Right lobe of liver (tissue), 6 donors: ENCODE measurements around the gene PNMA8B. TPM values are rescaled to one million over a fixed set of nuclear protein-coding genes. Genes with fewer than 3 reads are reported as not detected.

Source experiments
- ATAC-seq, 4 donors: fragments of 200-7000 bp; cut with Tn5 transposase; one replicate each; pipeline ENCODE4 v1.9.1; 2020; ENCODE audit warnings: mild to moderate bottlenecking in 4 of 4, moderate library complexity in 4 of 4
- DNase-seq, 3 donors: peaks; one replicate each; pipeline ENCODE4 v3.0.0-alpha.2; 2020
- H3K27ac ChIP-seq, 3 donors: fragments of 200-600 bp; one replicate each; pipeline ENCODE4 v1.8.0; 2022
- H3K27me3 ChIP-seq, 2 donors: fragments of 200-600 bp; one replicate each; pipeline ENCODE4 v1.8.0; 2022
- H3K36me3 ChIP-seq, 4 donors: fragments of 200-600 bp; sonication (generic) in 1 of 4; one replicate each; pipeline versions ENCODE4 v1.5.1 to v1.8.0; 2017 to 2022; ENCODE audit warnings: control low read depth in 1 of 4
- H3K4me1 ChIP-seq, 4 donors: fragments of 200-600 bp; sonication (generic) in 1 of 4; one replicate each; pipeline versions ENCODE4 v1.5.1 to v1.8.0; 2017 to 2022; ENCODE audit warnings: control low read depth in 1 of 4
- H3K4me3 ChIP-seq, 3 donors: fragments of 200-600 bp; one replicate each; pipeline ENCODE4 v1.8.0; 2022
- H3K9me3 ChIP-seq, 4 donors: fragments of 200-600 bp; sonication (generic) in 1 of 4; one replicate each; pipeline versions ENCODE4 v1.5.1 to v1.8.0; 2017 to 2022; ENCODE audit warnings: control low read depth in 1 of 4
- CTCF ChIP-seq, 4 donors: fragments of 200-600 bp in 3 of 4; fragments of 450-650 bp in 1 of 4; IDR thresholded peaks; one replicate each; pipeline versions ENCODE4 v1.5.1 to v1.8.0; 2016 to 2022; ENCODE audit warnings: antibody characterized with exemption in 4 of 4, mild to moderate bottlenecking in 2 of 4
- POLR2A ChIP-seq: fragments of 450-650 bp; IDR thresholded peaks from one replicate; pipeline ENCODE4 v1.6.1; 2017; ENCODE audit warnings: antibody characterized with exemption, mild to moderate bottlenecking
- WGBS: methylation state at CpG from one replicate; pipeline ENCODE4 v1.1.6; 2018; ENCODE audit warnings: low coverage, low lambda C conversion rate; ENCODE audit not compliant: insufficient coverage; ENCODE audit errors: missing lambda C conversion rate; 5-methylcytosine and 5-hydroxymethylcytosine counted together
- intact Hi-C, 2 donors: fragments of 100-400 bp; cut with DNase I; formaldehyde crosslinking; loops; one replicate each; pipeline versions ENCODE4 v1.11.2 to v1.14.1; 2022
- total RNA-seq, 6 experiments: library from RNA; depleted of rRNA in 2 of 6; stranded (reverse); fragments of >200 nt in 2 of 6; fragmentation: NEBNext Ultra II Directional in 3 of 6; extraction: Animal tissue kit (Norgen Biotek cat#: 25700) in 3 of 6; gene quantifications; one replicate each; pipeline versions ENCODE4 v1.1.0 to v1.2.4, GENCODE V29; 2016 to 2023
- donor health status: DM: no; HTN: yes; CAD: no.
- donor health status: DM: no; HTN: no; CAD: no.
- donor health status: DM: no; HTN: no; CAD: no.
- donor health status: DM: no; HTN: yes; CAD: no.
- donor health status: DM: no; HTN: yes; CAD: no.

The PNMA8B gene
- total RNA-seq, 6 experiments from 2014 or later: 0.20 to 0.55 (median 0.33) TPM

- H3K27me3 ChIP-seq: peaks cover 0 to 5% of the 10 kb centered on the region in 2 donors
- no peaks in the 10 kb centered on the region for H3K36me3 ChIP-seq
- H3K27ac ChIP-seq: no peak overlapping the region
- 87% methylated on average over 15 of the region's 18 CpGs for WGBS
- no peak for DNase-seq
- H3K9me3 ChIP-seq: no peaks in the 10 kb centered on the region
- no peak for ATAC-seq
- TF ChIP-seq POLR2A (no peak), CTCF (IDR thresholded peaks at IDR 0.05) (no peak)
- H3K4me1 ChIP-seq: peaks cover 0 to 6% (median 0%) of the 10 kb centered on the region in 4 donors
- intact Hi-C loops: no loop called here
- no peak overlapping the region for H3K4me3 ChIP-seq
Observed at GRCh38 chr19:46469541-46470185, 26.0 kb downstream of the PNMA8B start.

DNA sequence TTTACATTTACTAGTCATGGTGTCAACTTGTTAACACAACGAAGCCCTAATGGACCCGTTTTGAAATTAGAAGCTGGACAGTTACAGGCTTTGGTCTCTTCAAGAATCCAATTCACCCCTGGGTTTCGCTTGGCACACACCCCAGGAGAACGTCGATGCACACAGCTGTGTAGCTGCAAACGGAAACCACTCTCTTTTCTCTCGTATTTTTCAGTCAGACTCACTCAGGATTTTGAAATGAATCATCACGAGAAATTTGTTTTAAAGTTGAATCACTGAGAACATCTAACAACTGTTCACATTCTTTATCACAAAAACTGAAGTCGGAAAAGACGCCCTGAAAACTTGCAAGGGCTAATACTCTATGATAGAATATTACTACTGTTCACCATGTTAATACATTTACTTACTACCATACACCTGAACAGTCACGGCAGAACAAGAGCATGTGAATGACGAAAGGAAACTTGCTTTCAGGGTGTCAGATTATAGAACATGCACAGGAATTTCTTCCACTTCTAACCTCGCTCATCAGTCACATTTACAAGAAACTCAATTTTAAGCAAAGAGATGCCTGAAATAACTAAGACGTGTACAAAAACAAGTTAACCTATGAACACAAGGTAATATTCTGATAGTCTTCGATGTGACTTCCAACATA lies 29.0 kb downstream of the PNMA8B start:
- DNase-seq: no peak
- no peaks in the 10 kb centered on the region for H3K27me3 ChIP-seq
- H3K36me3 ChIP-seq: no peaks in the 10 kb centered on the region
- no peak for TF ChIP-seq POLR2A
- no peaks in the 10 kb centered on the region for H3K9me3 ChIP-seq
- peaks cover 0 to 5% (median 0%) of the 10 kb centered on the region in 4 donors for H3K4me1 ChIP-seq
- intact Hi-C loops: no loop called here
- H3K4me3 ChIP-seq: no peak overlapping the region
- ATAC-seq: no peak
- 55% methylated on average over 15 of the region's 15 CpGs for WGBS
- no peak overlapping the region for H3K27ac ChIP-seq

- no peaks in the 10 kb centered on the region for H3K27me3 ChIP-seq
- ATAC-seq (no peak), DNase-seq (no peak)
- no peak overlapping the region for H3K27ac ChIP-seq
- intact Hi-C loops: no loop called here
- no peaks in the 10 kb centered on the region for H3K9me3 ChIP-seq
- WGBS: 71% methylated on average over 7 of the region's 7 CpGs
- no peak overlapping the region for H3K4me3 ChIP-seq
- no peaks in the 10 kb centered on the region for H3K4me1 ChIP-seq
- TF ChIP-seq CTCF (IDR thresholded peaks at IDR 0.05): no peak
- TF ChIP-seq POLR2A: no peak
- H3K36me3 ChIP-seq: no peaks in the 10 kb centered on the region
Observed at GRCh38 chr19:46463516-46463915, 32.2 kb downstream of the PNMA8B start.

- no peak for ATAC-seq
- intact Hi-C loops: no loop called here
- no peaks in the 10 kb centered on the region for H3K4me1 ChIP-seq
- H3K36me3 ChIP-seq: no peaks in the 10 kb centered on the region
- no peak overlapping the region for H3K27ac ChIP-seq
- TF ChIP-seq POLR2A: no peak
- TF ChIP-seq CTCF (IDR thresholded peaks at IDR 0.05): no peak
- DNase-seq: no peak
- no peaks in the 10 kb centered on the region for H3K9me3 ChIP-seq
- WGBS: 67% methylated on average over 1 of the region's 2 CpGs
- no peak overlapping the region for H3K4me3 ChIP-seq
- H3K27me3 ChIP-seq: no peaks in the 10 kb centered on the region
Observed at GRCh38 chr19:46461537-46461936, 34.1 kb downstream of the PNMA8B start.

DNA sequence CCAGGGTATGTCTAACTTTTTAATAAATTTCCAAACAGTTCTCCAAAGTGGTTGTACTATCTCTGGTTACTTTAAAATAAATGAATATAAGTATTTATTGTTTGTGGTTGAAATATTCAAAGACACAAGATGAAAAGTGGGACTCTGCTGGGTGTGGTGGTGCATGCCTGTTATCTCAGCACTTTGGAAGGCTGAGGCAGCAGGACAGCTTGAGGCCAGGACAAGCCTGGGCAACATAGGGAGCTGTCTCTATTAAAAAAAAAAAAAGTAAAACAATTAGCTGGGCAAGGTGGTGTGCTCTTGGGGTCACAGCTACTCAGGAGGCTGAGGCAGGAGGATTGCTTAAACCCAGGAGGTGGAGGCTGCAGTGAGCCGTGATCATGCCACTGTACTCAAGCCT lies 34.7 kb downstream of the PNMA8B start:
- no peaks in the 10 kb centered on the region for H3K27me3 ChIP-seq
- H3K4me3 ChIP-seq: no peak overlapping the region
- no peaks in the 10 kb centered on the region for H3K9me3 ChIP-seq
- no peaks in the 10 kb centered on the region for H3K4me1 ChIP-seq
- DNase-seq: no peak
- no peak for ATAC-seq
- no peak overlapping the region for H3K27ac ChIP-seq
- H3K36me3 ChIP-seq: no peaks in the 10 kb centered on the region
- WGBS: 70% methylated on average over 1 of the region's 1 CpG
- no peak for TF ChIP-seq CTCF (IDR thresholded peaks at IDR 0.05)
- no peak for TF ChIP-seq POLR2A
- intact Hi-C loops: no loop called here
